Panc1 (cell line): ENCODE data around the gene CEP78. TPM values are rescaled to one million over a fixed set of nuclear protein-coding genes. Genes with fewer than 3 reads are reported as not detected.

Experiments used
- ATAC-seq: fragments of 200-7000 bp; cut with Tn5 transposase; 2 replicates; pipeline ENCODE4 v1.9.1; 2020; ENCODE audit warnings: mild to moderate bottlenecking, moderate library complexity
- BruUV-seq: library from RNA; stranded (reverse); fragments of 400-500 nt; replicated peaks from 2 replicates; lab custom pipeline; 2021; lab: Mats Ljungman, UMichigan
- CTCF ChIA-PET: fragments of 300-600 bp; sonication (Branson Sonifier 250); formaldehyde crosslinking; loops from one replicate; lab custom pipeline; 2022; ENCODE audit warnings: antibody characterized with exemption; lab: Charles Lee
- POLR2A ChIA-PET: fragments of 300-600 bp; sonication (Branson Sonifier 250); formaldehyde crosslinking; loops from one replicate; lab custom pipeline; 2022; ENCODE audit warnings: antibody characterized with exemption; lab: Charles Lee
- DNase-seq: peaks from one replicate; pipeline ENCODE4 v3.0.0-alpha.2; 2010; ENCODE audit warnings: low read depth, low spot score
- H3K27ac ChIP-seq: 2 replicates; pipeline ENCODE4 v1.5.1; 2011; ENCODE audit warnings: mild to moderate bottlenecking, low read length, inconsistent platforms
- H3K27me3 ChIP-seq: fragments of 200-500 bp; sonication (Bioruptor generic); 2 replicates; pipeline ENCODE4 v1.6.0; 2014; ENCODE audit warnings: low read length, inconsistent platforms; ENCODE audit not compliant: control insufficient read depth, insufficient read depth
- H3K36me3 ChIP-seq: fragments of 200-500 bp; sonication (Bioruptor generic); 2 replicates; pipeline ENCODE4 v1.5.1; 2014; ENCODE audit warnings: inconsistent platforms, mild to moderate bottlenecking, low read length, moderate library complexity; ENCODE audit not compliant: control insufficient read depth, insufficient read depth
- H3K4me1 ChIP-seq: 2 replicates; pipeline ENCODE4 v1.5.1; 2011; ENCODE audit warnings: inconsistent platforms, mild to moderate bottlenecking, low read length, moderate library complexity; ENCODE audit not compliant: control insufficient read depth, insufficient read depth
- H3K4me3 ChIP-seq, 2 experiments: 2 replicates each; pipeline ENCODE4 v1.5.1; 2011 to 2012; ENCODE audit warnings: low read depth in 2 of 2, low read length in 2 of 2, mild to moderate bottlenecking in 2 of 2, inconsistent platforms in 1 of 2, moderate library complexity in 1 of 2
- H3K9me3 ChIP-seq: fragments of 200-500 bp; sonication (Bioruptor generic); 2 replicates; pipeline ENCODE4 v1.5.1; 2014; ENCODE audit warnings: low read depth, mild to moderate bottlenecking, inconsistent platforms, low read length, moderate library complexity; ENCODE audit not compliant: control insufficient read depth, insufficient read depth
- POLR2AphosphoS5 ChIP-seq: IDR thresholded peaks from 2 replicates; pipeline ENCODE4 v1.6.1; 2012; ENCODE audit warnings: mild to moderate bottlenecking, low read depth, low read length, moderate library complexity
- REST ChIP-seq, 2 experiments: IDR thresholded peaks; 2 replicates each; pipeline ENCODE4 v1.6.1; 2011 to 2012; ENCODE audit warnings: low read depth in 2 of 2, control low read depth in 1 of 2, low read length in 1 of 2, mild to moderate bottlenecking in 1 of 2, moderate library complexity in 1 of 2; ENCODE audit not compliant: insufficient read depth in 1 of 2
- SIN3A ChIP-seq: IDR thresholded peaks from 2 replicates; pipeline ENCODE4 v1.6.1; 2012; ENCODE audit warnings: low read depth, mild to moderate bottlenecking, low read length, moderate library complexity, borderline replicate concordance; ENCODE audit not compliant: insufficient read depth
- TCF7L2 ChIP-seq: IDR thresholded peaks from 2 replicates; pipeline ENCODE4 v1.6.1; 2011; ENCODE audit warnings: mild to moderate bottlenecking, low read depth, low read length, inconsistent platforms
- in situ Hi-C: cut with HindIII; loops from 2 replicates; pipeline ENCODE4 v1.10.0; 2016; ENCODE audit warnings: low sequenced_read_pairs, low pct_unique_long_range_greater_than_20kb
- intact Hi-C: fragments of 100-400 bp; cut with micrococcal nuclease; formaldehyde crosslinking; loops from one replicate; pipeline ENCODE4 v1.10.0; 2022; ENCODE audit not compliant: unreplicated experiment
- total RNA-seq: library from RNA; stranded (reverse); gene quantifications from one replicate; pipeline ENCODE4 v1.2.1, GENCODE V29; 2021; ENCODE audit not compliant: unreplicated experiment
- TF ChIP-seq, protein P1 (sequence below): fragments of 450-650 bp; IDR thresholded peaks from 2 replicates; pipeline ENCODE4 v1.5.1; 2017; ENCODE audit warnings: mild to moderate bottlenecking

The CEP78 gene
- total RNA-seq, 1 experiment from 2014 or later = 25.2 TPM

DNA sequence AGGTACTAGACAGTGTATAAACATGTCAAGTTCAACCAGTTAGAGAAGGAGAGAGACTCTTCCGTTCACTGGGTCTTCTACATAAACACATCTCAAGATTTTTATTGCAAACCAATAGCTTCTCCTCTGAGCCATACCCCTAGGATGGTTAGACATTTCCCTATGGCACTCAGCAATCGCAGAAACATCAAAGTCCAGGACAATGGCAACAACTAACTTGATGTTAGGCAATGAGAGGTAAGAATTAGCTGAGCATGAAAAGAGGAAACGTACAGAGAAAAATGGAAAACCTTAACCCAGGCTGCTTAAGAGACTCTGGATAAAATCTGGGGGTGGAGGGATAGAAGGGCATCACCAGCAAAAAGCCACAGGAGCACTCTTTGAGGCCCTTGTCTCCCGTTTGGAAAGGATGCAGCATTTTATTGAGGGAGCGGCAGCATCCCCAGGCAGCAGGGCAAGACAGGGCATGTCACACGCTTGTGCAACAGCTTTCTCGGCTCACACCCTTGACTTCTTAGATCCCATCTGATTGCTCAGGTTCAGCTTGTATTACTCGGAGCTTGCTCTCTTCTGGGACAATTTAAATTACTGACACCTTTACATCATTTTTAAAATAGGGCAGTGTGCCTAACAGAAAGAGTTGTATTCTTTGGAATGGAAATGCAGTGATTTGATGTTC lies 52.5 kb downstream of the CEP78 start:
- H3K4me3 ChIP-seq = no peak overlapping the region
- H3K4me1 ChIP-seq = no peaks in the 10 kb centered on the region
- H3K27ac ChIP-seq = no peak overlapping the region
- ChIA-PET POLR2A (no interaction called here), CTCF (no interaction called here)
- no peak for ATAC-seq
- BruUV-seq = no TSS peak
- TF ChIP-seq, protein P1, sequence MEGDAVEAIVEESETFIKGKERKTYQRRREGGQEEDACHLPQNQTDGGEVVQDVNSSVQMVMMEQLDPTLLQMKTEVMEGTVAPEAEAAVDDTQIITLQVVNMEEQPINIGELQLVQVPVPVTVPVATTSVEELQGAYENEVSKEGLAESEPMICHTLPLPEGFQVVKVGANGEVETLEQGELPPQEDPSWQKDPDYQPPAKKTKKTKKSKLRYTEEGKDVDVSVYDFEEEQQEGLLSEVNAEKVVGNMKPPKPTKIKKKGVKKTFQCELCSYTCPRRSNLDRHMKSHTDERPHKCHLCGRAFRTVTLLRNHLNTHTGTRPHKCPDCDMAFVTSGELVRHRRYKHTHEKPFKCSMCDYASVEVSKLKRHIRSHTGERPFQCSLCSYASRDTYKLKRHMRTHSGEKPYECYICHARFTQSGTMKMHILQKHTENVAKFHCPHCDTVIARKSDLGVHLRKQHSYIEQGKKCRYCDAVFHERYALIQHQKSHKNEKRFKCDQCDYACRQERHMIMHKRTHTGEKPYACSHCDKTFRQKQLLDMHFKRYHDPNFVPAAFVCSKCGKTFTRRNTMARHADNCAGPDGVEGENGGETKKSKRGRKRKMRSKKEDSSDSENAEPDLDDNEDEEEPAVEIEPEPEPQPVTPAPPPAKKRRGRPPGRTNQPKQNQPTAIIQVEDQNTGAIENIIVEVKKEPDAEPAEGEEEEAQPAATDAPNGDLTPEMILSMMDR = no peak
- no peaks in the 10 kb centered on the region for H3K27me3 ChIP-seq
- H3K36me3 ChIP-seq = no peaks in the 10 kb centered on the region
- intact Hi-C loops = no loop called here
- DNase-seq = no peak
- in situ Hi-C loops = no loop called here
- no peaks in the 10 kb centered on the region for H3K9me3 ChIP-seq

DNA sequence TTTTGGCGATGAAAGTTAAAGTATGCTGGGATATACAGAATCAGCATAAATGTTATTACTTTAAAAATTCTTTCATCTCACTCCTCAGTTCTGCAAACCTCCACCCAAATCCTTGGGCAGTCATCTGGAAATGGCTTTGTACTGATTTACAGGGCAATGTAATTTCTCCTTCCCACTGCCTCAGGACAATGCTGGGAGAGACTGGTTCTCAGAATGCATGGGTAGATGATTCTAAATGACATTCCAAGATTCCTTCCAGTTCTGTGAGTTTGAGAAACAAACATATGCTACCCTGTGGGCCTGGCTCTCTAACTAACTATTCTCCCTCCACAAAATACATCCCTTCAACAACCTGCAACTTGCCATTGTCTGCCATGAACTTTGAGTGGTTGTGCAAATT lies 53.6 kb downstream of the CEP78 start:
- intact Hi-C loops = no loop called here
- in situ Hi-C loops = no loop called here
- TF ChIP-seq, protein P1 = no peak
- no peak for TF ChIP-seq TCF7L2
- no peak for TF ChIP-seq REST (IDR thresholded peaks at IDR 0.05; ENCODE audit: insufficient read depth in 1 of 2, low read depth in 2 of 2, low read length in 1 of 2)
- no peak for TF ChIP-seq SIN3A
- no peak for TF ChIP-seq POLR2AphosphoS5
- no peaks in the 10 kb centered on the region for H3K4me1 ChIP-seq
- H3K36me3 ChIP-seq = no peaks in the 10 kb centered on the region
- POLR2A ChIA-PET = no interaction called here
- no peak for ATAC-seq
- H3K27me3 ChIP-seq = no peaks in the 10 kb centered on the region
- no peak overlapping the region for H3K27ac ChIP-seq
- BruUV-seq = no TSS peak
- CTCF ChIA-PET = no interaction called here
- H3K4me3 ChIP-seq = no peak overlapping the region
- no peak for DNase-seq
- H3K9me3 ChIP-seq = no peaks in the 10 kb centered on the region
